WTC11 (cell line): ENCODE results near the gene FCN1. TPM values are rescaled to one million over a fixed set of nuclear protein-coding genes. Genes with fewer than 3 reads are reported as not detected.

Experiments
- ATAC-seq: fragments of 200-7000 bp; cut with Tn5 transposase; 2 replicates; pipeline ENCODE4 v1.10.0; 2021; ENCODE audit warnings: mild to moderate bottlenecking, moderate library complexity
- CTCF ChIA-PET: fragments of 300-600 bp; sonication (Branson Sonifier 250); formaldehyde crosslinking; loops from one replicate; lab custom pipeline; 2021; ENCODE audit warnings: antibody characterized with exemption; lab: Charles Lee
- POLR2A ChIA-PET: fragments of 350-600 bp; sonication (Branson Sonifier 250); formaldehyde crosslinking; loops from one replicate; lab custom pipeline; 2021; ENCODE audit warnings: antibody characterized with exemption; lab: Charles Lee
- DNase-seq: peaks from one replicate; pipeline ENCODE4 v3.0.0; 2021; ENCODE audit warnings: low spot score
- H3K27ac Mint-ChIP-seq: 2 replicates; pipeline ENCODE4 v1.8.0; 2021; ENCODE audit warnings: mixed read lengths
- H3K27me3 Mint-ChIP-seq: 2 replicates; pipeline ENCODE4 v1.8.0; 2021; ENCODE audit warnings: low read depth, mild to moderate bottlenecking, moderate library complexity, mixed read lengths
- H3K36me3 Mint-ChIP-seq: 2 replicates; pipeline ENCODE4 v1.8.0; 2021; ENCODE audit warnings: mixed read lengths
- H3K4me1 Mint-ChIP-seq: 2 replicates; pipeline ENCODE4 v1.8.0; 2022; ENCODE audit warnings: mixed read lengths
- H3K4me3 Mint-ChIP-seq: 2 replicates; pipeline ENCODE4 v1.8.0; 2021; ENCODE audit warnings: mild to moderate bottlenecking, moderate library complexity, mixed read lengths
- H3K9me3 Mint-ChIP-seq: 2 replicates; pipeline ENCODE4 v1.8.0; 2021; ENCODE audit warnings: mixed read lengths
- CDX4 ChIP-seq: fragments of 250-450 bp; sonication (Bioruptor Pico); IDR thresholded peaks from 2 replicates; pipeline ENCODE4 v1.9.0; 2021; ENCODE audit warnings: moderate library complexity, mild to moderate bottlenecking, inconsistent platforms, borderline replicate concordance
- CREB1 ChIP-seq: sonication (generic); formaldehyde crosslinking; IDR thresholded peaks from 2 replicates; pipeline ENCODE4 v1.8.0; 2023; ENCODE audit warnings: mild to moderate bottlenecking, missing genetic modification reagents
- FOXK1 ChIP-seq: sonication (generic); formaldehyde crosslinking; IDR thresholded peaks from 2 replicates; pipeline ENCODE4 v1.8.0; 2022; ENCODE audit warnings: mild to moderate bottlenecking, moderate library complexity, missing genetic modification reagents
- HMGA2 ChIP-seq: fragments of 250-450 bp; sonication (Bioruptor Pico); IDR thresholded peaks from 2 replicates; pipeline ENCODE4 v1.4.0; 2021; ENCODE audit warnings: mild to moderate bottlenecking, moderate library complexity
- KAT7 ChIP-seq: sonication (generic); formaldehyde crosslinking; IDR thresholded peaks from 2 replicates; pipeline ENCODE4 v1.8.1; 2023; ENCODE audit warnings: missing genetic modification reagents, mild to moderate bottlenecking, borderline replicate concordance
- RELA ChIP-seq: sonication (generic); formaldehyde crosslinking; IDR thresholded peaks from 2 replicates; pipeline ENCODE4 v1.8.1; 2022; ENCODE audit warnings: missing genetic modification reagents, mild to moderate bottlenecking, borderline replicate concordance
- SMAD3 ChIP-seq: sonication (generic); formaldehyde crosslinking; IDR thresholded peaks from 2 replicates; pipeline ENCODE4 v1.8.0; 2022; ENCODE audit warnings: missing genetic modification reagents, mild to moderate bottlenecking, borderline replicate concordance
- USF1 ChIP-seq: sonication (generic); formaldehyde crosslinking; IDR thresholded peaks from 2 replicates; pipeline ENCODE4 v1.8.0; 2022; ENCODE audit warnings: mild to moderate bottlenecking, missing genetic modification reagents
- ZNF425 ChIP-seq: fragments of 250-450 bp; sonication (Bioruptor Pico); conservative IDR thresholded peaks from 2 replicates; pipeline ENCODE4 v1.9.0; 2021; ENCODE audit warnings: mild to moderate bottlenecking
- ZNF532 ChIP-seq: fragments of 250-450 bp; sonication (Bioruptor Pico); IDR thresholded peaks from 2 replicates; pipeline ENCODE4 v1.9.0; 2021; ENCODE audit warnings: mild to moderate bottlenecking, borderline replicate concordance
- total RNA-seq: library from RNA; stranded (reverse); gene quantifications from 3 replicates; pipeline ENCODE4 v1.2.3, GENCODE V29; 2021
- TF ChIP-seq, protein P1 (sequence below): sonication (generic); formaldehyde crosslinking; IDR thresholded peaks from 2 replicates; pipeline ENCODE4 v1.8.1; 2022; ENCODE audit warnings: missing genetic modification reagents, borderline replicate concordance
- TF ChIP-seq, protein P2 (sequence below): sonication (generic); formaldehyde crosslinking; IDR thresholded peaks from 2 replicates; pipeline ENCODE4 v1.8.0; 2022; ENCODE audit warnings: mild to moderate bottlenecking, missing genetic modification reagents

FCN1 gene
- total RNA-seq, 1 experiment from 2014 or later = not detected

DNA sequence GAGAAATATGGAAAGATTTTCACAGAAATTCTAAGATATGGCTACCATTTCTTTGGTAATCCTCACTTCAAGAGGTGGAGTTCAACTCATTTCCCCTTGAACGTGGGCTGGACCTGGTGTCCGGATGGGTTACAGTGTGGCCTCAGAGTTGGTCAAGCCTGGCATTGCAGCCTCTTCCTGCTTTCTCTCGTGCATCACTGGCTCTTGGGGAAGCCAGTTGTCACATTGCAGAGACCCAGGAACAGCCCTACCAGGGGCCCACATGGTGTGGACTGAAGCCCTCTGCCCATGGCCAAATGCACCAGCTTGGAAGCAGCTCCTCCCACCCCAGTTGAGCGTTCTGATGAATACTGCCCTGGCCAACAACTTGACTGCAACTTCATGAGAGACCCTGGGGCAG is 47.7 kb upstream of the FCN1 start:
- ATAC-seq (no peak), DNase-seq (no peak)
- Mint-ChIP-seq H3K4me3 (no peak overlapping the region), H3K4me1 (peaks cover 12% of the 10 kb centered on the region), H3K9me3 (peaks cover 6% of the 10 kb centered on the region; the same call in 1 of the 2 replicates), H3K36me3 (no peaks in the 10 kb centered on the region), H3K27me3 (no peaks in the 10 kb centered on the region; the same call in 1 of the 2 replicates), H3K27ac (no peak overlapping the region)
- ChIA-PET POLR2A (no interaction called here), CTCF (no interaction called here)
- TF ChIP-seq HMGA2 (CRISPR knock-in tag) (no peak), CREB1 (CRISPR knock-in tag) (no peak), KAT7 (CRISPR knock-in tag) (no peak), SMAD3 (CRISPR knock-in tag) (no peak), ZNF532 (CRISPR knock-in tag) (no peak)
- TF ChIP-seq, protein P1, sequence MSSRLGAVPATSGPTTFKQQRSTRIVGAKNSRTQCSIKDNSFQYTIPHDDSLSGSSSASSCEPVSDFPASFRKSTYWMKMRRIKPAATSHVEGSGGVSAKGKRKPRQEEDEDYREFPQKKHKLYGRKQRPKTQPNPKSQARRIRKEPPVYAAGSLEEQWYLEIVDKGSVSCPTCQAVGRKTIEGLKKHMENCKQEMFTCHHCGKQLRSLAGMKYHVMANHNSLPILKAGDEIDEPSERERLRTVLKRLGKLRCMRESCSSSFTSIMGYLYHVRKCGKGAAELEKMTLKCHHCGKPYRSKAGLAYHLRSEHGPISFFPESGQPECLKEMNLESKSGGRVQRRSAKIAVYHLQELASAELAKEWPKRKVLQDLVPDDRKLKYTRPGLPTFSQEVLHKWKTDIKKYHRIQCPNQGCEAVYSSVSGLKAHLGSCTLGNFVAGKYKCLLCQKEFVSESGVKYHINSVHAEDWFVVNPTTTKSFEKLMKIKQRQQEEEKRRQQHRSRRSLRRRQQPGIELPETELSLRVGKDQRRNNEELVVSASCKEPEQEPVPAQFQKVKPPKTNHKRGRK (CRISPR knock-in tag) = no peak

DNA sequence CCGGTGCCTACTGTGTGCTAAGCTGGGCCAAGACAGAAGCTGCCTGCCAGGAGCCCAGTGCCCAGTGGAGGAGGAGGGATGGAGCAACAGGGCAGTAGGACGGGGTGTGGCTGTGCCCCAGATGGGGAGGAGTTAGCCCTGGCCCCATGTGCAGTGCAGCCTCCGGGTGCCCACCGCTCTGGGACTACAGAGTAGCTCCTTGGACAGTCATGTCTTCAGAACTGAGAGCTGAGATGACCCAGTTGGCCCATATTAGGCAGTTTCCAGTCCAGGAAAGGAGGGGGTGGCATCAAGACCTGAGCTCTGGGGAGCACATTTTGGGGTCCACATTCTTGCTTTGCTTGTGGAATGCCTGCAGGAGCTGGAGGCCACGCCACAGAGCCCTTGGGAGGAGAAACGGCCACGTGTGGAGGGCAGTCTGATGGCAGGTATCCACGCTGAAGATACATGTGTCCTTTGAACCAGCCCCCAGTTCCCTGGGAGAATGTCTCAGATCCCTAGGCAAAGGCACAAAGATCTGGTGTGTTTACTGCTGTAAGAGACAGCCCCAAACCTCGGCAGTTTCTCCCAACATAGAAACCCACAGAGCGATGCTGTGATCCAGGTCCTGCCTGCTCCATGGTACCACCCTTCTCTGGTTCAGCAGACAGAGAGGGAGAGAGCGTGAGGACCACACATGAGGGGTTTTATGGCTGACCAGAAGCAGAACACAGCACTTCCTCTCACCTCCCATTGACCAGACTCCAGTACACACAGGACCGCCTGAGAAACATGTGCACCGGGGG is 46.8 kb upstream of the FCN1 start:
- POLR2A ChIA-PET = no interaction called here
- Mint-ChIP-seq H3K36me3 (no peaks in the 10 kb centered on the region), H3K4me1 (peaks cover 12% of the 10 kb centered on the region), H3K4me3 (no peak overlapping the region), H3K27ac (no peak overlapping the region), H3K9me3 (peaks cover 3% of the 10 kb centered on the region; the same call in 1 of the 2 replicates), H3K27me3 (no peaks in the 10 kb centered on the region)
- CTCF ChIA-PET = interaction anchor here (1.1 kb wide), 1 partner anchor 11 kb away, joined by 3 read pairs; no protein-coding TSS in a partner anchor
- DNase-seq = no peak
- no peak for TF ChIP-seq ZNF425
- no peak for TF ChIP-seq USF1 (CRISPR knock-in tag)
- no peak for TF ChIP-seq HMGA2 (CRISPR knock-in tag)
- no peak for TF ChIP-seq RELA (CRISPR knock-in tag)
- TF ChIP-seq, protein P2, sequence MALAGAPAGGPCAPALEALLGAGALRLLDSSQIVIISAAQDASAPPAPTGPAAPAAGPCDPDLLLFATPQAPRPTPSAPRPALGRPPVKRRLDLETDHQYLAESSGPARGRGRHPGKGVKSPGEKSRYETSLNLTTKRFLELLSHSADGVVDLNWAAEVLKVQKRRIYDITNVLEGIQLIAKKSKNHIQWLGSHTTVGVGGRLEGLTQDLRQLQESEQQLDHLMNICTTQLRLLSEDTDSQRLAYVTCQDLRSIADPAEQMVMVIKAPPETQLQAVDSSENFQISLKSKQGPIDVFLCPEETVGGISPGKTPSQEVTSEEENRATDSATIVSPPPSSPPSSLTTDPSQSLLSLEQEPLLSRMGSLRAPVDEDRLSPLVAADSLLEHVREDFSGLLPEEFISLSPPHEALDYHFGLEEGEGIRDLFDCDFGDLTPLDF = no peak
- no peak for TF ChIP-seq FOXK1 (CRISPR knock-in tag)
- TF ChIP-seq CDX4 = no peak
- no peak for ATAC-seq
